ENCODE data around the gene PCDHGB1.

PCDHGB1 gene

GRCh38 chr5:141320225-141321169 lies 29.4 kb upstream of the PCDHGB1 start, which contains the start of gene TAF7:
TAF7 (minus strand) TSS chr5:141320784; CDS start chr5:141320044, 740 bp downstream.
- no peaks in the 10 kb centered on the region for H4K20me1 ChIP-seq (ENCODE audit: insufficient read depth, low read length)
- peaks cover 43% of the 10 kb centered on the region for H3K36me3 ChIP-seq (ENCODE audit: insufficient read depth, low read length)
- no peaks in the 10 kb centered on the region for H3F3A ChIP-seq (ENCODE audit: insufficient read depth, low read length)
- H2AFZ ChIP-seq (ENCODE audit: low read length), result peak within 1 kb of the TSS; percentile 21
- peaks cover 27% of the 10 kb centered on the region for H3K9me3 ChIP-seq (ENCODE audit: low read length)
- H3K4me3 ChIP-seq (ENCODE audit: low read depth, low read length, poor library complexity, severe bottlenecking), result peak within 1 kb of the TSS; percentile 86
- peak within 1 kb of the TSS; percentile 90 for H3K9ac ChIP-seq (ENCODE audit: low read length)
- peak within 1 kb of the TSS; percentile 66 for H3K4me2 ChIP-seq (ENCODE audit: low read length)
- no peaks in the 10 kb centered on the region for H3K27me3 ChIP-seq (ENCODE audit: insufficient read depth, low read length)
- H3K9me2 ChIP-seq (ENCODE audit: low read depth, low read length), result no peaks in the 10 kb centered on the region
- H3K4me1 ChIP-seq (ENCODE audit: insufficient read depth, low read length, severe bottlenecking), result peaks cover 19% of the 10 kb centered on the region
- peaks cover 24% of the 10 kb centered on the region for H3K79me2 ChIP-seq (ENCODE audit: insufficient read depth, low read length)
- TF ChIP-seq CTCF (IDR thresholded peaks at IDR 0.05; ENCODE audit: low read length) (peak; percentile 87), EZH2 (IDR thresholded peaks at IDR 0.05; ENCODE audit: borderline replicate concordance, low read length) (no peak)
- H3K27ac ChIP-seq (ENCODE audit: low read depth, low read length, poor library complexity, severe bottlenecking), result peak within 1 kb of the TSS; percentile 88

- no peak overlapping the region for H3K4me2 ChIP-seq (ENCODE audit: low read length)
- H2AFZ ChIP-seq (ENCODE audit: low read length), result no peak overlapping the region
- H3K9ac ChIP-seq (ENCODE audit: low read length), result no peak overlapping the region
- peaks cover 24% of the 10 kb centered on the region for H3K79me2 ChIP-seq (ENCODE audit: insufficient read depth, low read length)
- peaks cover 26% of the 10 kb centered on the region for H3K36me3 ChIP-seq (ENCODE audit: insufficient read depth, low read length)
- no peak overlapping the region for H3K27ac ChIP-seq (ENCODE audit: low read depth, low read length, poor library complexity, severe bottlenecking)
- H3K9me3 ChIP-seq (ENCODE audit: low read length), result peaks cover 20% of the 10 kb centered on the region
- H3F3A ChIP-seq (ENCODE audit: insufficient read depth, low read length), result no peaks in the 10 kb centered on the region
- H3K27me3 ChIP-seq (ENCODE audit: insufficient read depth, low read length), result no peaks in the 10 kb centered on the region
- H4K20me1 ChIP-seq (ENCODE audit: insufficient read depth, low read length), result no peaks in the 10 kb centered on the region
- H3K4me1 ChIP-seq (ENCODE audit: insufficient read depth, low read length, severe bottlenecking), result peaks cover 28% of the 10 kb centered on the region
- H3K4me3 ChIP-seq (ENCODE audit: low read depth, low read length, poor library complexity, severe bottlenecking), result no peak overlapping the region
- TF ChIP-seq CTCF (IDR thresholded peaks at IDR 0.05; ENCODE audit: low read length) (no peak), EZH2 (IDR thresholded peaks at IDR 0.05; ENCODE audit: borderline replicate concordance, low read length) (no peak)
- H3K9me2 ChIP-seq (ENCODE audit: low read depth, low read length), result no peaks in the 10 kb centered on the region
Measured at GRCh38 chr5:141322261-141322660, 27.6 kb upstream of the PCDHGB1 start.

- Histone ChIP-seq H3K36me3 (ENCODE audit: insufficient read depth, low read length) (no peaks in the 10 kb centered on the region), H3K4me3 (ENCODE audit: low read depth, low read length, poor library complexity, severe bottlenecking) (peak overlapping the region; percentile 68), H3K9me2 (ENCODE audit: low read depth, low read length) (no peaks in the 10 kb centered on the region), H3K27me3 (ENCODE audit: insufficient read depth, low read length) (no peaks in the 10 kb centered on the region), H3K9ac (ENCODE audit: low read length) (peak overlapping the region; percentile 83), H3K27ac (ENCODE audit: low read depth, low read length, poor library complexity, severe bottlenecking) (peak overlapping the region; percentile 38), H3K4me1 (ENCODE audit: insufficient read depth, low read length, severe bottlenecking) (peaks cover 17% of the 10 kb centered on the region), H2AFZ (ENCODE audit: low read length) (peak overlapping the region; percentile 85), H3K9me3 (ENCODE audit: low read length) (no peaks in the 10 kb centered on the region; the same call in 1 of the 2 replicates), H3K4me2 (ENCODE audit: low read length) (peak overlapping the region; percentile 83), H4K20me1 (ENCODE audit: insufficient read depth, low read length) (no peaks in the 10 kb centered on the region), H3F3A (ENCODE audit: insufficient read depth, low read length) (no peaks in the 10 kb centered on the region), H3K79me2 (ENCODE audit: insufficient read depth, low read length) (no peaks in the 10 kb centered on the region)
- TF ChIP-seq EZH2 (IDR thresholded peaks at IDR 0.05; ENCODE audit: borderline replicate concordance, low read length) (no peak), CTCF (IDR thresholded peaks at IDR 0.05; ENCODE audit: low read length) (peak; percentile 84)
Measured at GRCh38 chr5:141326088-141326854, 23.6 kb upstream of the PCDHGB1 start.

Data from OCI-LY1 (cell line).